KG1 (cell line): ENCODE results near the gene MAML3.

Source experiments
- DNase-seq: peaks from one replicate; lab custom pipeline; 2025; lab: John Stamatoyannopoulos, UW

The MAML3 gene

GRCh38 chr4:140046016-140046415 lies 108.0 kb downstream of the MAML3 start:
- DNase-seq: no peak

- DNase-seq: no peak
These were observed 109.6 kb downstream of the MAML3 start for GRCh38 chr4:140044337-140044902.

GRCh38 chr4:140042634-140043033 lies 111.3 kb downstream of the MAML3 start:
- DNase-seq: peak; percentile 34

GRCh38 chr4:140038031-140038533 lies 115.9 kb downstream of the MAML3 start:
- no peak for DNase-seq

DNA sequence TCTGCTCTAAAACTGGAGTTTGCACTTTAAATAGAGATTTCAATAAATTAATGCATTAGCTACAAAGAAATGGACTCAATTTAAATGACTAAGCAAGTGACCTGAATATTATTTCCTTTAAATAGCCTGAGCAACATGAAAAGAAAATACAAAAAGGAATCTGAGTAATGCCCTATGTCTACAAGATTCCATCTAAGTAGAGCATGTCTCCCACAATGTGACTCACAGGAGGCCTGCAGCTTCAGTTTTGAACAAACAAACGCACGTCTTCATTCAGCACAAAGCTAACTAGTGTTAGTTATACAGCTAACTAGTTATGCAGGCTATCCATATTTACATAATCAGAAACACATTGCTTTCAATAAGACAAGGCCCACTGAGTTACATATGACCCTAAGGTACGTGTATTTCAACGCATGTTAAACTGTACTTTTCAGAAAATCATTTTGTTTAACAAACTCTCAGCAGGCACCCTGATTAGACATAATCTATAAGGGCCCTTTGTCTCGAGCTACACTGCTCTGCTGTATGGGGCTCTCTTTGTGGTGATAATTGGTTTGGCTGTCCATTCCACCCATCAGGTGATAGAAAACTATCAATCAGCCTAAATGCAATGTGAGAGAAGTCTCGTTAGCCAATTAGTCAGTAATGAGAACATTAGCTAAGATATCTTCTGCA lies 116.5 kb downstream of the MAML3 start:
- DNase-seq: no peak

GRCh38 chr4:140031706-140032105 lies 122.3 kb downstream of the MAML3 start:
- DNase-seq: no peak

GRCh38 chr4:140031061-140031460 lies 122.9 kb downstream of the MAML3 start:
- DNase-seq: no peak

- no peak for DNase-seq
These were observed 125.1 kb downstream of the MAML3 start for GRCh38 chr4:140028676-140029517.

DNA sequence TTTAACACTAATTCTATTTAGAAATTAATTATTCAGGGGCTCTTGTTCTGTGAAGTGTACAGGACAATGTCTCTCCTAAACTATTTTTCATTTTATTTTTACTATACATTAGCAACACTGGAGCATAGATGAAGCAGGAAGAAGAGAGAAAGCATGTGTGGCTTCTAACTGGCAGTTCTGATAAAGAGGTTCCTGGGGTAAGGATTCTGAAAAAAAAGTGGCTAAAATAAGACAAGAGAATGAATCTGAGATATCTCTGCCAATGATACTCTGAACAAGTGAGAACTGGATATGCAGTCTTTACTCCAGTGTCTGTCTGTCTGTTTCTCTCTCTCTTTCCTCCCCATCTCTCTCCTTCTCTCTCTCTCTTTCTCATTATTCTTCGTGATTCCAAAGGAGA lies 125.9 kb downstream of the MAML3 start:
- no peak for DNase-seq

- DNase-seq: no peak
These were observed 126.9 kb downstream of the MAML3 start for GRCh38 chr4:140027101-140027500.

DNA sequence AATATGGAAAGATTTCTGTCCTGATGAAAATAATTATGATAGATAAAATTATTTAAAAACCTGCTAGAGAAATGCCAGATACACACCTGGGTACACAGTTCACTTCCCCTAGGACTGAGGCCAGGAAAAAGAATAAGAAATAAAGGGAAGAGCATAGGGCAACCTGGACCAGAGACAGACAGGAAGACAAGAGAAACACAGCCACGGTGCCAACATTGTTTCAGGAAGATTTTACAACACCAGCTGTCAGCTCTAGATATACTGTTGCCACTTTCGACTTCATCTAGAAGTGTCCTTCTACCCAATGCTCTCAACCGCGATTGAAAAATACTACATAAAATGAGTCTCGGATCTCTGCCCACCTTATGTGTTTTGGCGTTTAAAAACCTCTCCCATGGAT lies 128.5 kb downstream of the MAML3 start:
- DNase-seq: no peak

DNA sequence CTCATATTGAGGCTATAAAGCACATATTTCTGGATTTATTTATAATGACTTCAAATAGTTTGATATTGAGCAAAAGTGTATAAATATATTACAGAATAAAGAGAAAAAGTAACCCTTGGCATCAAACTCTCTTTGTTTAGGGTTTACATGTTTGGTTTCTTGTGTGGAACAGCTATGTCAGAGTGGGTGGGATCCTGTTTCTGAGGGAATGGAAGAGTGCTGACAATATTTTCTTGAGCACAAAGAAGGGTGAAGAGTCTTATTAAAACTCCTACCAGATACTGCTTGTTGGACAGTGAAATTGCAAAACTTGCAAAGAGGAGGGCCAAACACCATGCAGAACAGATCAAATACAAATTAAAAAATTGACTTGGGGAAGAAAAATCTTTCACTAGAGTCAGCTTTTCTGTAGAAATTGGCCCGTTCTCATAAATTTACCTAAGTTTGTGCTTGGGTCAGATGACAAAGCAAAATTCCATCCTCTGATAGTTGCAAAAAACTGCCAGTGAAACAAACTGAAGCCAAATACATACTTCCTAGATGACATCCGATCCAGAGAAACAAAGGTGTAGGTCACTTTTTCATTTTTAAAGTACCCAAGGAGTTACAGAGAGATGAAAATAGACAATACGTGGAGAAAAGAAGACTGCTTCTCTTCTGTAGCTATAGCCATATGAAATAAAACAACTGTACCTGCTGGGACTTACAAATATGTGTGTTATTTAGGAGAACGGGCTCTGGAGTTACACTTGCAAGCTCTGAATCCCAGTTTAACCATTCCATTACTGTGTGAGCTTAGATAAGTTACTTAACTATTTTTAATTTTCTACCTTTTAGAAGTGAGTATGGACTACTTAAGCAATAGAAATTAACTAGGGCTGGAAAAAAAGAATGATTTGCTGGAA lies 133.3 kb downstream of the MAML3 start:
- DNase-seq: no peak

DNA sequence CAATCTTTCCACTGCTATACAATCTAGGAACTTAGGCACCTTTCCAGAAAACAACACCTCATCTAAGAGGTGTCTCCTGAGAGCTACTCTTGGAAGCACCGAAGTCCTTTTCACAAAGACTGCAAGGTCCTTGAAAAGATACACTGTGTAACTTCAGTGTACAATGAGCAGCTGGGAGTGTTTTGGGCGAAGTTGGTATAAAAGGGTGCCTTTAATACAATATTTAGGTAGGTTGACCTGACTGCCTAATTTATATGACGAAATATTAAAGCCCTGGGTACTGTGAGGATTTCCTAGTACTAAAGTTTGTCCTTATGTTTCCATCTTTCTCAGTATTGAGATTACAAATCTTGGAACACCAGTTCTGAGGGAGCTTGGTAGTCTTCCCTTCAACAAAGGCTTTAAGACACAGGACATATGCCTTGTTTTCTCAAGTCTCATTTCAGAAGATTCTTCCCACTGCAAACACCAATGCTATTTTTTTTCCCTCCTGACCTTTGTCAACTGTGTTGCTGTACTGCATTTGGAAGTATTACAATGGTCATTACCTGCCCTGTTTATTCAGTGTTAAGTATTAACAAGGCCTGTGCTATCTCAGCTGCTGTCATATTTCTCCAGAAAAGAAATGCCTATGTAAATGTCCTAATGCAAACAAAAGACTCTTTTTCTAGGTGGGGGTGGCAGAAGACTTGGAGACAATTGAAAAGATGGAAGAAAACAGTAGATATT lies 134.2 kb downstream of the MAML3 start:
- DNase-seq: no peak

DNA sequence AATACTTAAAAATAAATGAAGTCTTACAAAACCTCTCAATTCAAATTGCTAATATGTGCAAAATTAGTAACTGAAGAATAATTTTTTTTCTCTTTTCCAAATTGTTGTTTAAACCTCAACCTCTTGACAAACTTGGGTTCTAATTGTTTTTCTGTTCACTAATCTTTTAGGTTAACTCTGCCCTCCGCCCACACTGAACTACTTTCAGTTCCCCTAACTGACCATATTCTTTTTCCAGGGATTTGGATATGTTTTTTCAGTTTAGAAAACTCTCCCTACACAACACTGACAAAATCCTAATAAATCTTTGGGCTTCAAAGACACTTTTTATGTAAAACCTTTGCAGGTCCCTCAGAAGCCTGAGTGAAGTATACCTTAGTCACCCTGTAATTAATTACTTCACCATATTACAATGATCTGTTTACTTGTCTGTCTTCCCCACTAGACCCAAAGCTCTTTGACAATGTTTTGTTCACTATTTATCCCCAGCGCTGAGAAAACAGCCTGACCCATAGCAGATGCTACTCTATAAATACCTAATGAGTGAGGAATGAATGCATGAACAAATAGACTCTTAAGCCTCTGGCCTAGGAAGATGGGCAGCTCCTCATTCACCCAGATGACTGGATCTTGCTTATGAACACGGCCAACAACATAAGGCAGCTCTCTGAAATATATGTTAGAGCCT lies 134.9 kb downstream of the MAML3 start:
- no peak for DNase-seq

GRCh38 chr4:140014284-140014683 lies 139.7 kb downstream of the MAML3 start:
- DNase-seq: no peak

DNA sequence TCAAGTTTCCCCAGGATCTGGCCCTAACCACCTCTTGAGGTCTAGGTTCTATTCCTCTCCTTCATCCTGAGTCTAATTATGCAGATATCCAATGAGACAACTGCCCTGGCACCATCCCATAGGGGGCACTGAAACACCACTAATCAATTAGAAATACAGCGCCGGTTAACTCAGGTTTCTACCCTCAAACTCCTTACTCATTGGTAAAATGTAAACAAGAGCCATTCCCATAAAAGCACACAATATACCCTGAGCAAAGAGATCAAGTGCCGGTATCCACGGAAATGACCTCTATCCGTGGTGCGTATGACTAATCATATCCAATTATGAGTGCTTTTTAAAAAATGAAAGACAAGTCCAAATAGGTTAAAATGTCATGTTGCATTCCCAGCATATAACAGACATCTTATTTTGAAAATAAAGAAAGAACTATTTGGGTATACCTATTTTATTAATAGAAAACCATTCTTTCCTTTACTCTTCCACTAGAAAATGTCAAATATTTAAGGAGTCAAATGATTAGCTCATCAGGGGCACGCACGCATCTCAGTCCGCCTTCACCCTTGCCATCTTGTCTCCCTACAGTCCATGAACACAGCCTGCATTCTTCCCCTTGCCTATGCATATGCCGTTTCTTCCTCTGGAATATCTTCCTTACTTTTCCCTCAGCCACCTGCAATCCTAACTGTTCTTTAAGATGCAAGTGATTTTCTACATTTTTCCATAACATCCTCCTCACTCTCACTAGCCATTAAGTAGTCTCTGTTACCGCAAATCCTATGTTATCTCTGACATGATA lies 141.1 kb downstream of the MAML3 start:
- peak; percentile 14 for DNase-seq

DNA sequence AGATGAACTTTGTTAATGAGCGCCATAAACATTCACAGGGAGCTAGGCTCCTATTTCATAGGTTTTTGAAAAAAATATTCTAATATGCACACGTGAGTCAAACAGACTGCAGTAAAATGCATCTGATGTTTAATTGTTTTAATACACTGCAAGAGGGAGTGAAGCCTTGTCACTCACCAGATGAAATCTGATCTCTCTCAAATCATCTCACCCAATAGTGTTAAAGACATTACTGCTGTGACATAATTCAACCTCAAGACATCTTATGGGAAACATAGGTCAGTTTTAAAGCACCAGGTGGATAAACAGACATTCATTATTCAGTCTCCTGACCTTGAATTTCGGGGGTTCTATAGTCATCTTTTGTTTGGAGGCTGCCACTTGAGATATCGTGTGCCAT lies 148.3 kb downstream of the MAML3 start:
- DNase-seq: no peak

DNA sequence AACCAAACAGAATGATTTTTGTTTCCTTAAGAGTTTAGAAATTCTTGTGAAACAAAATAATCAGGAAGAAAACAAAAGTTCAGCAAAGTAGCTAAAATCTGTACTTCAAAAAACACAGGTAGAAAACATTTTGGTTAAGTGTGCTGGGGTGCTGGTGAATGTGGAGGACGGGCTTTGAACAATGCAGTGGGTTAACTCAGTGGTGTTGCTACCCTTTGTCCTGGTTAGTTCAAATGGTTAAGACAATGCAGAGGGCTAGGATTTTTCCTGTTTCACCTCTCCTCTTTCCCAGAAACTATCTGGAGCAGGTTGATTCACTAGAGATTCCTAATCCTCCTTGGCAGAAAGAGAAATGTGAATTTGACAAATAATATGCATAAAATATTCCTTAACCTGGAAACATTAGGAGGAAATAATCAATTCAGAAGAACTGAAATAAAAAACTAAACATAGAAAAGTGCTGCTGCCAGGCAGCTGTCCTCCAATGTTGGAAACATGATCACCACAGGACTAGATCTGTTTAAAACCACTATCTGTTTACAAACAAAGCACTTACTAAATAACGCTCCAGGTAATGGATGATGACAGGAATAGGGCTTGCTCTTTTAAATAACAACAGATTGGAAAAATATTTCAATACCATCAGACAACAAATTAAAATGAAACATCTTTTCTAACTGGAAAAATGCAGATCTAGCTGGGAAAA lies 148.9 kb downstream of the MAML3 start:
- no peak for DNase-seq

GRCh38 chr4:140004549-140004895 lies 149.5 kb downstream of the MAML3 start:
- no peak for DNase-seq
